Measurements from ENCODE around the gene PADI1. TPM values are rescaled to one million over a fixed set of nuclear protein-coding genes. Genes with fewer than 3 reads are reported as not detected.

PADI1 gene
- total and polyA plus RNA-seq, 4 donors: 4.9 TPM; not detected in 3

DNA sequence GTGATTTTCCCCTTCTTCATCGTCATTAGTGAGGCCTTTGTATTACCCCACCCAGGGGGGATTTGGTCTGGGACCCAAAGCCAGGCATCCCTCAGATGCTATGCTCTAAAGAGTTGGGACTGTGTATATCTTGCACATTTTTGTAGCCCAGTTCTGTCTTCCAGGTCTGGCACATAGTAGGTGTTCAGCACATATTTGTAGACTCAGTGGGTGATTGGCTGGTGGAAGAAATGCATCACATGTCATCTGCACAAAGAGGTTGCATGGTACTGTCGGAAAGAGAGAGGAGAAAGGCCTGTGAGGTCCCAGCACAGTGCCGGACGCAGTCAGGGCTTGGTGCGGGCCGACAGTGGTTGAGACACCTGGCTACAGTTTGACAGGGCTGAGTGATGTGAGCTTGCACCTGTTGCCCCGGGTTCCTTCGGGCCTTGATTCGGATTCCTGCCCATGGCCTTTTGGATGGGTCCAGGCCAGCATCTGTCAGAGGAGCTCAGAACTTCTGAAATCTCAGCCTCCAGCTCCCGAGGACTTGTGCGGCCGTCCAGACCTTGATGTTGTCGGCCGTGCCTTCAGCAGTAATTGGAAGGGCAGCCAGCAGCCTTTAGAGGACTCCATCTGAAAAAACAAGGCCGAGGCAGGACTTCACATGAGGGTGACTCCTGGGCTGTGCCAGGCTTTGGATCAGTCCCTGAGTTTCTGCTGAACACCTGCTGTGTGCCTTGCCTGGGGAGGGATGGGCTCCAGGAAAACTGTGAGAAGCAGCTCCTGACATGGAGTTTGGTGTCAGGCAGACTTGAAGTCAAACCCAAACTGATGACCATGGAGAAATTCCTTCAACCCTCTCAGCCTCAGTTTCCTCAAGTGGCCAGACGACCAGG is 40.9 kb upstream of the PADI1 start:
- DNase-seq (ENCODE audit: low spot score): no peak
- Histone ChIP-seq H3K36me3 (ENCODE audit: control insufficient read depth in 4 of 4, insufficient read depth in 3 of 4, low read depth in 1 of 4, low read length in 3 of 4) (no peaks in the 10 kb centered on the region), H3K9me3 (ENCODE audit: control insufficient read depth in 4 of 4, low read length in 3 of 4) (no peaks in the 10 kb centered on the region), H3K27me3 (ENCODE audit: control insufficient read depth in 4 of 4, insufficient read depth in 4 of 4, low read length in 3 of 4) (peaks cover 0 to 2% (median 0%) of the 10 kb centered on the region in 4 donors), H3K9ac (ENCODE audit: low read depth in 1 of 2, low read length in 2 of 2) (no peak overlapping the region), H3K4me3 (ENCODE audit: low read depth in 1 of 3, low read length in 3 of 3) (no peak overlapping the region), H3K4me1 (ENCODE audit: control insufficient read depth in 4 of 4, insufficient read depth in 4 of 4, low read length in 3 of 4) (no peaks in the 10 kb centered on the region), H3K27ac (ENCODE audit: low read depth in 1 of 2, low read length in 2 of 2) (no peak overlapping the region)
- 75% methylated on average over 16 of the region's 16 CpGs for WGBS
- TF ChIP-seq CTCF (IDR thresholded peaks at IDR 0.05; ENCODE audit: low read depth, low read length, missing input control): no peak
- no peak for TF ChIP-seq FOXA1 (IDR thresholded peaks at IDR 0.05)
- no peak for TF ChIP-seq YY1 (IDR thresholded peaks at IDR 0.05)
- no peak for TF ChIP-seq EGR1 (IDR thresholded peaks at IDR 0.05; ENCODE audit: low read depth in 2 of 2)
- no peak for TF ChIP-seq GABPA (IDR thresholded peaks at IDR 0.05 in 1 of 2, conservative IDR thresholded peaks at IDR 0.05 in 1 of 2)
- TF ChIP-seq, protein P1, sequence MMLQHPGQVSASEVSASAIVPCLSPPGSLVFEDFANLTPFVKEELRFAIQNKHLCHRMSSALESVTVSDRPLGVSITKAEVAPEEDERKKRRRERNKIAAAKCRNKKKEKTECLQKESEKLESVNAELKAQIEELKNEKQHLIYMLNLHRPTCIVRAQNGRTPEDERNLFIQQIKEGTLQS (IDR thresholded peaks at IDR 0.05): no peak
- TF ChIP-seq RXRA (IDR thresholded peaks at IDR 0.05): no peak
- no peak for TF ChIP-seq HNF4G (IDR thresholded peaks at IDR 0.05)
- no peak for TF ChIP-seq TAF1 (conservative IDR thresholded peaks at IDR 0.05)
- TF ChIP-seq, protein P2, sequence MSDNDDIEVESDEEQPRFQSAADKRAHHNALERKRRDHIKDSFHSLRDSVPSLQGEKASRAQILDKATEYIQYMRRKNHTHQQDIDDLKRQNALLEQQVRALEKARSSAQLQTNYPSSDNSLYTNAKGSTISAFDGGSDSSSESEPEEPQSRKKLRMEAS (IDR thresholded peaks at IDR 0.05): no peak
- TF ChIP-seq, protein P3, sequence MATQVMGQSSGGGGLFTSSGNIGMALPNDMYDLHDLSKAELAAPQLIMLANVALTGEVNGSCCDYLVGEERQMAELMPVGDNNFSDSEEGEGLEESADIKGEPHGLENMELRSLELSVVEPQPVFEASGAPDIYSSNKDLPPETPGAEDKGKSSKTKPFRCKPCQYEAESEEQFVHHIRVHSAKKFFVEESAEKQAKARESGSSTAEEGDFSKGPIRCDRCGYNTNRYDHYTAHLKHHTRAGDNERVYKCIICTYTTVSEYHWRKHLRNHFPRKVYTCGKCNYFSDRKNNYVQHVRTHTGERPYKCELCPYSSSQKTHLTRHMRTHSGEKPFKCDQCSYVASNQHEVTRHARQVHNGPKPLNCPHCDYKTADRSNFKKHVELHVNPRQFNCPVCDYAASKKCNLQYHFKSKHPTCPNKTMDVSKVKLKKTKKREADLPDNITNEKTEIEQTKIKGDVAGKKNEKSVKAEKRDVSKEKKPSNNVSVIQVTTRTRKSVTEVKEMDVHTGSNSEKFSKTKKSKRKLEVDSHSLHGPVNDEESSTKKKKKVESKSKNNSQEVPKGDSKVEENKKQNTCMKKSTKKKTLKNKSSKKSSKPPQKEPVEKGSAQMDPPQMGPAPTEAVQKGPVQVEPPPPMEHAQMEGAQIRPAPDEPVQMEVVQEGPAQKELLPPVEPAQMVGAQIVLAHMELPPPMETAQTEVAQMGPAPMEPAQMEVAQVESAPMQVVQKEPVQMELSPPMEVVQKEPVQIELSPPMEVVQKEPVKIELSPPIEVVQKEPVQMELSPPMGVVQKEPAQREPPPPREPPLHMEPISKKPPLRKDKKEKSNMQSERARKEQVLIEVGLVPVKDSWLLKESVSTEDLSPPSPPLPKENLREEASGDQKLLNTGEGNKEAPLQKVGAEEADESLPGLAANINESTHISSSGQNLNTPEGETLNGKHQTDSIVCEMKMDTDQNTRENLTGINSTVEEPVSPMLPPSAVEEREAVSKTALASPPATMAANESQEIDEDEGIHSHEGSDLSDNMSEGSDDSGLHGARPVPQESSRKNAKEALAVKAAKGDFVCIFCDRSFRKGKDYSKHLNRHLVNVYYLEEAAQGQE (IDR thresholded peaks at IDR 0.05): no peak
- no peak for TF ChIP-seq FOXA2 (IDR thresholded peaks at IDR 0.05)
- TF ChIP-seq NR2F2 (IDR thresholded peaks at IDR 0.05): no peak
- TF ChIP-seq SP1 (IDR thresholded peaks at IDR 0.05): no peak
- TF ChIP-seq RAD21 (IDR thresholded peaks at IDR 0.05): no peak
- no peak for TF ChIP-seq HNF4A (conservative IDR thresholded peaks at IDR 0.05)
- TF ChIP-seq, protein P4, sequence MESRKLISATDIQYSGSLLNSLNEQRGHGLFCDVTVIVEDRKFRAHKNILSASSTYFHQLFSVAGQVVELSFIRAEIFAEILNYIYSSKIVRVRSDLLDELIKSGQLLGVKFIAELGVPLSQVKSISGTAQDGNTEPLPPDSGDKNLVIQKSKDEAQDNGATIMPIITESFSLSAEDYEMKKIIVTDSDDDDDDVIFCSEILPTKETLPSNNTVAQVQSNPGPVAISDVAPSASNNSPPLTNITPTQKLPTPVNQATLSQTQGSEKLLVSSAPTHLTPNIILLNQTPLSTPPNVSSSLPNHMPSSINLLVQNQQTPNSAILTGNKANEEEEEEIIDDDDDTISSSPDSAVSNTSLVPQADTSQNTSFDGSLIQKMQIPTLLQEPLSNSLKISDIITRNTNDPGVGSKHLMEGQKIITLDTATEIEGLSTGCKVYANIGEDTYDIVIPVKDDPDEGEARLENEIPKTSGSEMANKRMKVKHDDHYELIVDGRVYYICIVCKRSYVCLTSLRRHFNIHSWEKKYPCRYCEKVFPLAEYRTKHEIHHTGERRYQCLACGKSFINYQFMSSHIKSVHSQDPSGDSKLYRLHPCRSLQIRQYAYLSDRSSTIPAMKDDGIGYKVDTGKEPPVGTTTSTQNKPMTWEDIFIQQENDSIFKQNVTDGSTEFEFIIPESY (IDR thresholded peaks at IDR 0.05): no peak
- no peak for TF ChIP-seq JUND (IDR thresholded peaks at IDR 0.05)

Measured in liver (tissue), 9 donors.